Measurements from ENCODE around the gene DHX40. TPM values are rescaled to one million over a fixed set of nuclear protein-coding genes. Genes with fewer than 3 reads are reported as not detected.
"Not testable (repeated sequence)": the region's sequence is repeated elsewhere in the genome, so short reads cannot be mapped to it uniquely, and the experiment has no call there.

DHX40 gene
- total RNA-seq, 1 donor from 2014 or later: 39.7 TPM

GRCh38 chr17:59558953-59559352, 6.5 kb upstream of the DHX40 start:
- DNase-seq (ENCODE audit: low read depth): no peak
- TF ChIP-seq CTCF (conservative IDR thresholded peaks at IDR 0.05; ENCODE audit: low read depth, low read length): peak; percentile 49
- no peak overlapping the region for H3K4me3 ChIP-seq (ENCODE audit: low read depth, low read length)

GRCh38 chr17:59561042-59561441, 4.4 kb upstream of the DHX40 start:
- no peak for DNase-seq (ENCODE audit: low read depth)
- no peak overlapping the region for H3K4me3 ChIP-seq (ENCODE audit: low read depth, low read length)
- peak; percentile 62 for TF ChIP-seq CTCF (conservative IDR thresholded peaks at IDR 0.05; ENCODE audit: low read depth, low read length)

- TF ChIP-seq CTCF (conservative IDR thresholded peaks at IDR 0.05; ENCODE audit: low read depth, low read length): no peak
- DNase-seq (ENCODE audit: low read depth): peak; percentile 43
- H3K4me3 ChIP-seq (ENCODE audit: low read depth, low read length): peak overlapping the region; percentile 100
Observed at GRCh38 chr17:59565959-59566324, 532 bp downstream of the DHX40 start.

- not testable (repeated sequence) for DNase-seq (ENCODE audit: low read depth); H3K4me3 ChIP-seq (ENCODE audit: low read depth, low read length)
Observed at GRCh38 chr17:59569151-59569550, 3.7 kb downstream of the DHX40 start.

GRCh38 chr17:59572301-59572924, 7.0 kb downstream of the DHX40 start:
- no peak for DNase-seq (ENCODE audit: low read depth)
- H3K4me3 ChIP-seq (ENCODE audit: low read depth, low read length): no peak overlapping the region
- TF ChIP-seq CTCF (conservative IDR thresholded peaks at IDR 0.05; ENCODE audit: low read depth, low read length): no peak

GRCh38 chr17:59584168-59584567, 18.8 kb downstream of the DHX40 start:
- not testable (repeated sequence) for DNase-seq (ENCODE audit: low read depth); H3K4me3 ChIP-seq (ENCODE audit: low read depth, low read length)

GRCh38 chr17:59600169-59600568, 34.8 kb downstream of the DHX40 start:
- no peak overlapping the region for H3K4me3 ChIP-seq (ENCODE audit: low read depth, low read length)
- TF ChIP-seq CTCF (conservative IDR thresholded peaks at IDR 0.05; ENCODE audit: low read depth, low read length): no peak
- DNase-seq (ENCODE audit: low read depth): no peak

- no peak for DNase-seq (ENCODE audit: low read depth)
- no peak overlapping the region for H3K4me3 ChIP-seq (ENCODE audit: low read depth, low read length)
- no peak for TF ChIP-seq CTCF (conservative IDR thresholded peaks at IDR 0.05; ENCODE audit: low read depth, low read length)
Observed at GRCh38 chr17:59601130-59601529, 35.7 kb downstream of the DHX40 start.
